WERI-Rb-1 (cell line): ENCODE data around the gene DERL2.
"Not testable (repeated sequence)": the region's sequence is repeated elsewhere in the genome, so short reads cannot be mapped to it uniquely, and the experiment has no call there.

Experiments used
- DNase-seq: peaks from one replicate; pipeline ENCODE4 v3.0.0-alpha.2; 2020
- H3K27ac ChIP-seq: fragments of 250-450 bp; sonication (Bioruptor Pico); 2 replicates; pipeline ENCODE4 v1.5.1; 2020; ENCODE audit warnings: mild to moderate bottlenecking, moderate library complexity
- H3K27me3 ChIP-seq: fragments of 250-450 bp; sonication (Bioruptor Pico); 2 replicates; pipeline ENCODE4 v1.5.1; 2021; ENCODE audit warnings: mild to moderate bottlenecking, low read depth, moderate library complexity; ENCODE audit not compliant: insufficient read depth, severe bottlenecking
- H3K36me3 ChIP-seq: fragments of 250-450 bp; sonication (Bioruptor Pico); 2 replicates; pipeline ENCODE4 v1.5.1; 2020; ENCODE audit warnings: mild to moderate bottlenecking, moderate library complexity
- H3K4me3 ChIP-seq: 2 replicates; pipeline ENCODE4 v1.5.1; 2011; ENCODE audit warnings: low read depth, mild to moderate bottlenecking, control low read depth, low read length
- H3K9me3 ChIP-seq: fragments of 250-450 bp; sonication (Bioruptor Pico); 2 replicates; pipeline ENCODE4 v1.5.1; 2021; ENCODE audit warnings: mild to moderate bottlenecking, moderate library complexity; ENCODE audit not compliant: severe bottlenecking
- CTCF ChIP-seq: IDR thresholded peaks from 2 replicates; pipeline ENCODE4 v1.5.1; 2011; ENCODE audit warnings: low read depth, mild to moderate bottlenecking, control low read depth, inconsistent platforms, low read length

Gene DERL2

DNA sequence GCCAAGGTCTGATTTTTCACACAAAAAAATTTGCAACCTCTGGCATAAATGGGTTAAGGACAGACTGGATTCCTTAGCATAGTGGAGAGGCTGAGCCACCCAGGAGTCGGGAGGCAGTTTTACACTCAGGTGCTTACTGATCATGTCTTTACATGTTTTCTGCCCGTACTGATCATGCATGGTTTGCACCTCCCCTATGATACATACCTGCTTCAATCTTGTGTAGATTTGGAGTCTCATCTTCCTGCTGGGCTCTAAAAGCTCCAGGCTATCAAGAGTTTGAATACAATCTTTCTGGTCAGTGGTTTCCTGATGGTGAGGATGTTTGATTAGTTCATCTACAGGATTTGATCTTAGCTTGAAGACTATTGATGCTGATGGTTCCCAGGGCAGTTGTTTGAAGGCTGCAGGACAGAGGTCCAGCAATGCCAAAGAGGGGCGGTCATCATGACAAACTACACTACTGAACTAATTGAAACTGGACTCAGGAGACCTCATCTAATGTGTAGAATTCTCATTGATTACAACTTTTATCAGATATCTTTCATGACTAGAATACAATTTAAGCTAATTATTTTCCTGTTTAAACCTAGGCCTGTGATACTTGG, 53.9 kb downstream of the DERL2 start:
- Histone ChIP-seq H3K9me3 (no peaks in the 10 kb centered on the region), H3K27ac (no peak overlapping the region), H3K27me3 (no peaks in the 10 kb centered on the region), H3K4me3 (no peak overlapping the region), H3K36me3 (peaks cover 98% of the 10 kb centered on the region)
- no peak for DNase-seq
- no peak for TF ChIP-seq CTCF

GRCh38 chr17:5431234-5431633, 54.7 kb downstream of the DERL2 start:
- peak; percentile 25; the same call in 1 of the 2 replicates for TF ChIP-seq CTCF
- not testable (repeated sequence) for H3K27me3 ChIP-seq, H3K4me3 ChIP-seq, H3K9me3 ChIP-seq
- Histone ChIP-seq H3K27ac (peak overlapping the region; percentile 32; the same call in 1 of the 2 replicates), H3K36me3 (peaks cover 98% of the 10 kb centered on the region)
- peak; percentile 28 for DNase-seq

DNA sequence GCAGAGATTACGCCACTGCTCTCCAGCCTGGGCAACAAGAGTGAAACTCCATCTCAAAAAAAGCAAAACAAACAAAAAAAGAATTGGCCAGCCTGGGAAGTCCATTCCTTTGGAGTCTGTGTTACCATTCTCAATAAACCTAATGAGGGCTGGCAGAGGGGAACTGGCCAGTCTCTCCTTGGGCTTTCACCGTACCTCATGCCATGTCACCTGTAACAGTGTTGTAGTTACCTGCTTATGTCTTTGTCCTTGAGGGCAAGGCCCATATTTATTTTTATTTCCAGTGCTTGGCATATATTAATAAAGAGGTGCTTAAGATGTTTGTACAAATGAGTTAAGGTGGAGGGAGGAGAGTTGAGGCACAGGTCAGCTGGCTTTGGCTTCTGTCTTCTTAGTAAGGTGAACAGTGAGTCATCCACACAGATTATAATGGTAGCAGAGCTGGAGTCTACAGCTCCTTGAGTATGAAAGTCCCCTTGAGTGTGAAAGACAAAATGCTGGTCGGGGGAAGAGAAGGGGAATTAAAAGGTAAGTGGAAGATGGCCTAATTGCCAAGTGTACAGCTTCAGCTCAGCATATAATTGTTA, 55.5 kb downstream of the DERL2 start:
- TF ChIP-seq CTCF, result no peak
- Histone ChIP-seq H3K27ac (no peak overlapping the region), H3K36me3 (peaks cover 100% of the 10 kb centered on the region)

GRCh38 chr17:5429191-5429887, 56.6 kb downstream of the DERL2 start:
- no peak for TF ChIP-seq CTCF
- Histone ChIP-seq H3K9me3 (no peaks in the 10 kb centered on the region), H3K27ac (no peak overlapping the region), H3K4me3 (no peak overlapping the region), H3K27me3 (no peaks in the 10 kb centered on the region), H3K36me3 (peaks cover 100% of the 10 kb centered on the region)
- no peak for DNase-seq

More for the DNA sequence above, 55.5 kb downstream of the DERL2 start:
- no peaks in the 10 kb centered on the region for H3K27me3 ChIP-seq
- H3K4me3 ChIP-seq, result no peak overlapping the region
- no peak for DNase-seq
- H3K9me3 ChIP-seq, result no peaks in the 10 kb centered on the region

DNA sequence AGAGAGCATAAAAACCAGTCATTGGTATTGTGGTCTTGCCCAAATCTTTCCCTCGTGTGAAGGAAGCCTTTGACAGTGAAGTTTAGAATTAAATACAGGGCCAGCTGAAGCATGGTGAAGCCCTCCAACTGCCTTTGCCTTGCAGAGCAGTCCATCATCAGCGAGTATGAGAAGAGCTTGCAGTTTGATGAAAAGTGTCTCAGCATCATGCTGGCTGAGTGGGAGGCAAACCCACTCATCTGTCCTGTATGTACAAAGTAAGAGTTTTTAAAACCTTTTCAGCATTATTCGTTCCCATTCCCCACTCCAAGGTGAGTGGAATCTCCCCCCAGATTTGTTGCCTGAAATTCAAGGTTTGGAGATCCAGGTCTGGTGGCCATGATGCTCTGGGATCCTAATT, 60.2 kb downstream of the DERL2 start:
- Histone ChIP-seq H3K4me3 (no peak overlapping the region), H3K36me3 (peaks cover 98% of the 10 kb centered on the region), H3K27ac (no peak overlapping the region), H3K27me3 (no peaks in the 10 kb centered on the region), H3K9me3 (no peaks in the 10 kb centered on the region)
- no peak for DNase-seq
- no peak for TF ChIP-seq CTCF
